B cell (primary cell): ENCODE measurements around the gene SMPD3.

Source experiments
- EZH2 ChIP-seq: IDR thresholded peaks from 2 replicates; pipeline ENCODE4 v1.6.1; 2012; ENCODE audit warnings: borderline replicate concordance, low read depth, mild to moderate bottlenecking, moderate library complexity, low read length; ENCODE audit not compliant: insufficient read depth, poor library complexity, severe bottlenecking
- TF ChIP-seq, protein P1 (sequence below): fragments of 200-600 bp; IDR thresholded peaks from one replicate; pipeline ENCODE4 v1.8.0; 2022; ENCODE audit warnings: antibody characterized with exemption, mild to moderate bottlenecking

DNA sequence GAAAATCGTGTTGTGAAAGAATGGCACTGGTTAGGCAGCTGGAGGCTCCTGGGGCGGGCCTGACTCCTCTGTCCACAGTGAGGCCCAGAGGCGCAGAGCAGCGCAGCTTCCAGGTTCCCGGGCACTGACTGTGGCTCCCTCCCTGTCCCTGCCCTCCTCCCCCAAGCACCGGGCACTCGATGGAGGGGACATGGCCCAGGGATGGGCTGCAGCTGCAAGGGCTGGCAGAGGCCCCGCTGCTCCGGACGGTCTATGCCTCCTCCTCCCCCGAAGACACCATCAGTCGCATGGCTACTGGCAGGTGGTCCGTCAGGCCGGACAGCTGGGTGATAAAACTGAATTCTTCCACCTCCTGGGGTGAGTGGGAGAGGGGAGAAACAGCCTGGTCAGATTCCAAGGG, 87.4 kb downstream of the SMPD3 start:
- TF ChIP-seq, protein P1, sequence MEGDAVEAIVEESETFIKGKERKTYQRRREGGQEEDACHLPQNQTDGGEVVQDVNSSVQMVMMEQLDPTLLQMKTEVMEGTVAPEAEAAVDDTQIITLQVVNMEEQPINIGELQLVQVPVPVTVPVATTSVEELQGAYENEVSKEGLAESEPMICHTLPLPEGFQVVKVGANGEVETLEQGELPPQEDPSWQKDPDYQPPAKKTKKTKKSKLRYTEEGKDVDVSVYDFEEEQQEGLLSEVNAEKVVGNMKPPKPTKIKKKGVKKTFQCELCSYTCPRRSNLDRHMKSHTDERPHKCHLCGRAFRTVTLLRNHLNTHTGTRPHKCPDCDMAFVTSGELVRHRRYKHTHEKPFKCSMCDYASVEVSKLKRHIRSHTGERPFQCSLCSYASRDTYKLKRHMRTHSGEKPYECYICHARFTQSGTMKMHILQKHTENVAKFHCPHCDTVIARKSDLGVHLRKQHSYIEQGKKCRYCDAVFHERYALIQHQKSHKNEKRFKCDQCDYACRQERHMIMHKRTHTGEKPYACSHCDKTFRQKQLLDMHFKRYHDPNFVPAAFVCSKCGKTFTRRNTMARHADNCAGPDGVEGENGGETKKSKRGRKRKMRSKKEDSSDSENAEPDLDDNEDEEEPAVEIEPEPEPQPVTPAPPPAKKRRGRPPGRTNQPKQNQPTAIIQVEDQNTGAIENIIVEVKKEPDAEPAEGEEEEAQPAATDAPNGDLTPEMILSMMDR: no peak
- TF ChIP-seq EZH2: no peak
